Tibial artery (tissue), 4 donors: ENCODE results near the gene KRT13.

ENCODE experiments used
- DNase-seq, 2 donors: peaks; one replicate each; pipeline ENCODE4 v3.0.0-alpha.2; 2019
- H3K27ac ChIP-seq, 2 donors: fragments of 200-600 bp; sonication (generic) in 1 of 2; 1 replicate in 1 of 2; 2 replicates in 1 of 2; pipeline ENCODE4 v1.5.1; 2018 to 2019; ENCODE audit warnings: mild to moderate bottlenecking in 1 of 2
- H3K27me3 ChIP-seq, 2 donors: fragments of 200-600 bp; sonication (generic) in 1 of 2; one replicate each; pipeline versions ENCODE4 v1.5.1 to v1.6.0; 2016 to 2019
- H3K36me3 ChIP-seq, 3 donors: fragments of 200-600 bp; sonication (generic) in 2 of 3; one replicate each; pipeline ENCODE4 v1.5.1; 2016 to 2019; ENCODE audit warnings: mild to moderate bottlenecking in 2 of 3
- H3K4me1 ChIP-seq, 4 donors: fragments of 200-600 bp; sonication (generic) in 2 of 4; 1 replicate in 3 of 4; 2 replicates in 1 of 4; pipeline ENCODE4 v1.5.1; 2016 to 2019
- H3K4me3 ChIP-seq, 2 donors: fragments of 200-600 bp; sonication (generic) in 1 of 2; 1 replicate in 1 of 2; 2 replicates in 1 of 2; pipeline ENCODE4 v1.5.1; 2018 to 2019; ENCODE audit warnings: mild to moderate bottlenecking in 2 of 2
- H3K9me3 ChIP-seq, 3 donors: fragments of 200-600 bp; sonication (generic) in 1 of 3; one replicate each; pipeline ENCODE4 v1.5.1; 2016 to 2019
- intact Hi-C: fragments of 100-400 bp; cut with DNase I; formaldehyde crosslinking; loops from one replicate; pipeline ENCODE4 v1.15.0; 2023; ENCODE audit warnings: low total_unique reads
- TF ChIP-seq, protein P1 (sequence below), 2 experiments: fragments of 200-600 bp in 1 of 2; fragments of 450-650 bp in 1 of 2; IDR thresholded peaks; one replicate each; pipeline ENCODE4 v1.5.1; 2017 to 2019; ENCODE audit warnings: antibody characterized with exemption in 2 of 2, mild to moderate bottlenecking in 1 of 2, moderate library complexity in 1 of 2

The KRT13 gene

DNA sequence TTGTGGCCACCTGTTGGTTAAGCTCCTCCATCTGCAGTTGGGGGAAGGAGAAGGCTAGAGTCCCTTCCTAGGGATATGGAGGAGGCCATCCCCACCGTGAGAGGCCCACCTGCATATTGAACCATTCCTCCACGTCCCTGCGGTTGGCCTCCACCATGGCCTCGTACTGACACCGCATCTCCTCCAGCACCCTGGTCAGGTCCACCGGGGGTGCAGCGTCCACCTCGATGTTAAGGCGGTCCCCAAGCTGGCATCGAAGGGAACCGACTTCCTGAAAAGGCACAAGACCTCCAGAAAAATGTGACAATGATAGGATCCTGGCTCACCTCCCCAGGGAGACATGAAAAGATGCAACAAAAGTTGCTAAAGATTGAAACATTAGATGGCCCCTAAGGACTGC lies 41.2 kb downstream of the KRT13 start:
- H3K4me3 ChIP-seq = no peak overlapping the region
- no peaks in the 10 kb centered on the region for H3K36me3 ChIP-seq
- peaks cover 0 to 6% (median 0%) of the 10 kb centered on the region in 3 donors for H3K9me3 ChIP-seq
- no peak for DNase-seq
- TF ChIP-seq, protein P1, sequence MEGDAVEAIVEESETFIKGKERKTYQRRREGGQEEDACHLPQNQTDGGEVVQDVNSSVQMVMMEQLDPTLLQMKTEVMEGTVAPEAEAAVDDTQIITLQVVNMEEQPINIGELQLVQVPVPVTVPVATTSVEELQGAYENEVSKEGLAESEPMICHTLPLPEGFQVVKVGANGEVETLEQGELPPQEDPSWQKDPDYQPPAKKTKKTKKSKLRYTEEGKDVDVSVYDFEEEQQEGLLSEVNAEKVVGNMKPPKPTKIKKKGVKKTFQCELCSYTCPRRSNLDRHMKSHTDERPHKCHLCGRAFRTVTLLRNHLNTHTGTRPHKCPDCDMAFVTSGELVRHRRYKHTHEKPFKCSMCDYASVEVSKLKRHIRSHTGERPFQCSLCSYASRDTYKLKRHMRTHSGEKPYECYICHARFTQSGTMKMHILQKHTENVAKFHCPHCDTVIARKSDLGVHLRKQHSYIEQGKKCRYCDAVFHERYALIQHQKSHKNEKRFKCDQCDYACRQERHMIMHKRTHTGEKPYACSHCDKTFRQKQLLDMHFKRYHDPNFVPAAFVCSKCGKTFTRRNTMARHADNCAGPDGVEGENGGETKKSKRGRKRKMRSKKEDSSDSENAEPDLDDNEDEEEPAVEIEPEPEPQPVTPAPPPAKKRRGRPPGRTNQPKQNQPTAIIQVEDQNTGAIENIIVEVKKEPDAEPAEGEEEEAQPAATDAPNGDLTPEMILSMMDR (IDR thresholded peaks at IDR 0.05) = no peak
- H3K27ac ChIP-seq = no peak overlapping the region
- H3K27me3 ChIP-seq = peaks cover 0 to 12% of the 10 kb centered on the region in 2 donors
- H3K4me1 ChIP-seq = no peaks in the 10 kb centered on the region
- intact Hi-C loops = no loop called here

DNA sequence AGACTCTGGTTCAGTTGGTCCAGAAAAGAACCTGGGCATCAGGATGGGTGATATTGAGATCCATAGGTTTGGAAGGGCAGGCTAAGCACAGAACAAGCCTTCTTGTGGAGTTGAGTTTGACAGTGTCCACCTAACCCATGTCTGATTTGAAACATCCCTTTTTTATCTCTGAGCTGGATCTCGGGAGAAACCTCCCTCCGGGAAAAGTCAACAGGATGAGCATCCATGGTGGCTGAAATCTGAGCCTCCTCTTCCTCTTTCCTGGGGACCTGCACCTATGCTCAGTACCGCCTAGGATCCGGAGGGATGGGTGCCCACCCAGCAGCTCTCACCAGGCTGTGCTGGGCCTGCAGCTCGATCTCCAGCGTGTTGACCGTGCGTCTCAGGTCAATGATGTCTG lies 41.7 kb downstream of the KRT13 start:
- no peak overlapping the region for H3K4me3 ChIP-seq
- no peak for DNase-seq
- H3K4me1 ChIP-seq = no peaks in the 10 kb centered on the region
- intact Hi-C loops = no loop called here
- H3K27me3 ChIP-seq = peaks cover 0 to 10% of the 10 kb centered on the region in 2 donors
- H3K36me3 ChIP-seq = no peaks in the 10 kb centered on the region
- H3K27ac ChIP-seq = no peak overlapping the region
- peaks cover 0 to 6% (median 0%) of the 10 kb centered on the region in 3 donors for H3K9me3 ChIP-seq
- TF ChIP-seq, protein P1 (IDR thresholded peaks at IDR 0.05) = no peak

DNA sequence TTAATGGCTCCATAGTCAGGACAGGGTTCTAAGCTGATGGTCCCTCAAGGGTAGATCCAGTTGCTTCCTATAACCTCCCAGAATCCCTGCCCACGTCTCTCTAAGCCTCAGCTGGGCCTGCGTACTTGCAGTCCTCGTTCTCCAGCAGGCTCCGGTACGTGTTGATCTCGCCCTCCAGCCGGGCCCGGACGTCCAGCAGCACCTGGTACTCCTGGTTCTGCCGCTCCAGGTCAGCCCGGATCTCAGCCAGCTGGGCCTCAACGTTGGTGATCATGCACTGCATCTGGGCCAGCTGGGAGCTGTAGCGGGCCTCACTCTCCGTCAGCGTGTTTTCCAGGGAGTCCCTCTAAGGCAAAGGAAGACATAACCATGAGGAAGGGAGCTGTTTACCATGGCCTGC lies 42.7 kb downstream of the KRT13 start:
- H3K27me3 ChIP-seq = peaks cover 0 to 9% of the 10 kb centered on the region in 2 donors
- TF ChIP-seq, protein P1 (IDR thresholded peaks at IDR 0.05) = no peak

DNA sequence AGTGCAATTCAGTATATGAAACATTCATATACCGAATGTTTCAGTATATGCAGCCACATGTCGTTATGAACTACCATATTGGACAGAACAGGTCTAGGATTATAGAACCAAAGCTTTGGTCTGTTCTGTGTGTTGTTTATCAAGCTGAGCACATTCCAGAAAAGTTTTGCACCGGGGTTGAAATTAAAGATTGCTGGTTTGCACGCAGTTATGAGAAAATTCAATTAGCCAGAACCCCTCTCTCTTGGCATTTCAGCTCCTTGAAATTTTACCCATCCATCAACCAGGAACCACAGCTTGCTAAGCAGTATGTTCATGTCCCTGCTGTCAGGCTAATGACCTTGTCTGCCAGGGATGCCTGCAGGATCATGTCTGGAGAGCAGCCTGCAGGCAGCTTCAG lies 47.7 kb downstream of the KRT13 start:
- no peak overlapping the region for H3K27ac ChIP-seq
- intact Hi-C loops = no loop called here
- H3K27me3 ChIP-seq = peaks cover 0 to 5% of the 10 kb centered on the region in 2 donors
- no peaks in the 10 kb centered on the region for H3K36me3 ChIP-seq
- H3K9me3 ChIP-seq = no peaks in the 10 kb centered on the region
- TF ChIP-seq, protein P1 (IDR thresholded peaks at IDR 0.05) = no peak
- H3K4me1 ChIP-seq = no peaks in the 10 kb centered on the region
- no peak for DNase-seq
- no peak overlapping the region for H3K4me3 ChIP-seq

More for the DNA sequence above, 42.7 kb downstream of the KRT13 start:
- Histone ChIP-seq H3K27ac (no peak overlapping the region), H3K4me1 (no peaks in the 10 kb centered on the region), H3K4me3 (no peak overlapping the region), H3K36me3 (no peaks in the 10 kb centered on the region), H3K9me3 (no peaks in the 10 kb centered on the region)
- intact Hi-C loops = no loop called here
- no peak for DNase-seq

DNA sequence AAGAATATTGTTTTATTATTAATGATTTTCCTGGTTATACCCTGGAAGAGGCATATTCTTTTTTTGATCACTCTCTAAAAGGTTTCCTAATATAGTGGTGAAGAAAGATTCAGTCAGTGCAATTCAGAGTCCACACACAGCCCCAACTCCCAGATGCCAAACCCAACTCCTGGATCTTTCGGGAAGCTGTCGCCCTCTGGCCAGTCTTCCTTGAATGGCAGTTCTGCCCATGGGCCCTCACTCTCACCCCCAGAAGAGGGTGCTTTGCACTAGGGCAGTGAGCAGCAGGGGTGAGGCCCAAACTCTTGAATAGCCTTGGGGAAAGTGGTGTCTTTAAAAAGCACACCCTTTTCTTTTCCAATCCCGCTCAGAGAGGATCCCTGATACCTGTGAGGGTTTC lies 49.2 kb downstream of the KRT13 start:
- no peak for DNase-seq
- H3K36me3 ChIP-seq = no peaks in the 10 kb centered on the region
- intact Hi-C loops = no loop called here
- no peak overlapping the region for H3K4me3 ChIP-seq
- peaks cover 0 to 2% of the 10 kb centered on the region in 2 donors for H3K27me3 ChIP-seq
- no peaks in the 10 kb centered on the region for H3K4me1 ChIP-seq
- TF ChIP-seq, protein P1 (IDR thresholded peaks at IDR 0.05) = no peak
- H3K9me3 ChIP-seq = peaks cover 0 to 10% (median 0%) of the 10 kb centered on the region in 3 donors
- no peak overlapping the region for H3K27ac ChIP-seq

DNA sequence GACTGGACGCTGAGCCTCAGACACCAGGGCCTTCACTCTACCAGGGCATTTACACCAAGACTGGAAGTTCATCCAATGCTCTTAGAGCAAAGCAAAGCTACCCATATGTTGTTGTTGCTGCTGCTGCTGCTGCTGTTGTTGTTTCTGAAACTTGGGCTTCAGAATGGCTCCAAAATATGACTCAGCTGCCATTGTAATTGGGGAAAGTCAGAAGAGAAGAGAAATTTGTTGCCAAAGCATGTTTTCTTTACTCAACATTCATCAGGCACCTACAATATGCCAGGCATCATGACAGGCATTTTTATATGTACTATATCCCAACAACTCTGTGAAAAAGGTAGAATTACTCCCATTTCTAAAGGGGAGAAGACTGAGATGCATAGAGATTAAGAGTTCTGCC lies 50.2 kb downstream of the KRT13 start:
- peaks cover 0 to 2% of the 10 kb centered on the region in 2 donors for H3K27me3 ChIP-seq
- no peaks in the 10 kb centered on the region for H3K4me1 ChIP-seq
- H3K4me3 ChIP-seq = no peak overlapping the region
- TF ChIP-seq, protein P1 (IDR thresholded peaks at IDR 0.05) = no peak
- no peak for DNase-seq
- peaks cover 0 to 10% (median 0%) of the 10 kb centered on the region in 3 donors for H3K9me3 ChIP-seq
- intact Hi-C loops = no loop called here
- no peak overlapping the region for H3K27ac ChIP-seq
- H3K36me3 ChIP-seq = no peaks in the 10 kb centered on the region
